Mesendoderm (in vitro differentiated cells): ENCODE measurements around the gene RORC.

Experiments
- DNase-seq: peaks from one replicate; pipeline ENCODE4 v3.0.0; 2013
- H2AK5ac ChIP-seq: 2 replicates; pipeline ENCODE4 v1.6.1; 2013; ENCODE audit warnings: low read length, inconsistent platforms
- H2BK120ac ChIP-seq: 2 replicates; pipeline ENCODE4 v1.6.1; 2013; ENCODE audit warnings: low read depth, mild to moderate bottlenecking, low read length, moderate library complexity, mixed read lengths
- H2BK15ac ChIP-seq: replicated peaks from 2 replicates; pipeline ENCODE4 v1.6.1; 2013; ENCODE audit warnings: low read depth, mild to moderate bottlenecking, moderate library complexity
- H2BK5ac ChIP-seq: 2 replicates; pipeline ENCODE4 v1.6.1; 2013; ENCODE audit warnings: low read length, inconsistent platforms
- H3K18ac ChIP-seq: 2 replicates; pipeline ENCODE4 v1.6.1; 2013; ENCODE audit warnings: mild to moderate bottlenecking, low read length, mixed read lengths
- H3K23ac ChIP-seq: one replicate; pipeline ENCODE4 v1.6.1; 2013; ENCODE audit warnings: low read length
- H3K27ac ChIP-seq: 2 replicates; pipeline ENCODE4 v1.5.1; 2013; ENCODE audit warnings: low read depth, mild to moderate bottlenecking, inconsistent platforms, low read length, moderate library complexity
- H3K27me3 ChIP-seq: 2 replicates; pipeline ENCODE4 v1.6.1; 2013; ENCODE audit warnings: low read length, control low read depth, mild to moderate bottlenecking, inconsistent platforms; ENCODE audit not compliant: insufficient read depth, poor library complexity
- H3K36me3 ChIP-seq: 2 replicates; pipeline ENCODE4 v1.6.1; 2013; ENCODE audit warnings: low read length, inconsistent platforms; ENCODE audit not compliant: control insufficient read depth, insufficient read depth
- H3K4ac ChIP-seq: one replicate; pipeline ENCODE4 v1.6.1; 2013; ENCODE audit warnings: low read depth, mild to moderate bottlenecking, low read length, moderate library complexity
- H3K4me1 ChIP-seq: 2 replicates; pipeline ENCODE4 v1.6.1; 2013; ENCODE audit warnings: low read depth, low read length, inconsistent platforms; ENCODE audit not compliant: control insufficient read depth
- H3K4me2 ChIP-seq: 2 replicates; pipeline ENCODE4 v1.6.1; 2013; ENCODE audit warnings: low read length
- H3K4me3 ChIP-seq: 2 replicates; pipeline ENCODE4 v1.5.1; 2013; ENCODE audit warnings: mild to moderate bottlenecking, low read length
- H3K56ac ChIP-seq: one replicate; pipeline ENCODE4 v1.6.1; 2013; ENCODE audit warnings: low read length
- H3K79me1 ChIP-seq: 2 replicates; pipeline ENCODE4 v1.6.1; 2013; ENCODE audit warnings: low read length, inconsistent platforms
- H3K79me2 ChIP-seq: 2 replicates; pipeline ENCODE4 v1.6.1; 2013; ENCODE audit warnings: mild to moderate bottlenecking, low read length; ENCODE audit not compliant: control insufficient read depth, insufficient read depth
- H3K9ac ChIP-seq: 2 replicates; pipeline ENCODE4 v1.6.1; 2013; ENCODE audit warnings: low read length, inconsistent platforms
- H4K5ac ChIP-seq: one replicate; pipeline ENCODE4 v1.6.1; 2013; ENCODE audit warnings: low read length
- H4K8ac ChIP-seq: one replicate; pipeline ENCODE4 v1.6.1; 2013; ENCODE audit warnings: low read depth, mild to moderate bottlenecking, control low read depth, low read length, moderate library complexity
- WGBS: extraction: QIAGEN DNeasy Blood & Tissue Kit; methylation state at CpG from one replicate; pipeline ENCODE4 v1.1.7; 2013; ENCODE audit warnings: low lambda C conversion rate, missing lambda C conversion rate; ENCODE audit not compliant: insufficient coverage; ENCODE audit errors: extremely low coverage; 5-methylcytosine and 5-hydroxymethylcytosine counted together

Gene RORC

GRCh38 chr1:151802372-151802771 is 29.2 kb downstream of the RORC start:
- Histone ChIP-seq H3K36me3 (no peaks in the 10 kb centered on the region), H3K18ac (no peak overlapping the region), H3K9ac (no peak overlapping the region), H4K5ac (no peak overlapping the region), H3K4me3 (no peak overlapping the region), H3K79me1 (no peaks in the 10 kb centered on the region), H4K8ac (no peak overlapping the region), H3K27ac (no peak overlapping the region), H3K27me3 (no peaks in the 10 kb centered on the region), H2BK120ac (no peak overlapping the region), H3K79me2 (no peaks in the 10 kb centered on the region), H3K4me2 (no peak overlapping the region), H2BK5ac (no peak overlapping the region), H2AK5ac (no peak overlapping the region), H3K23ac (no peak overlapping the region), H3K4me1 (peaks cover 2% of the 10 kb centered on the region), H3K56ac (no peak overlapping the region), H3K4ac (no peak overlapping the region), H2BK15ac (no peak overlapping the region)
- no peak for DNase-seq
- WGBS = no CpG with 5 or more reads among the region's 5 CpGs

DNA sequence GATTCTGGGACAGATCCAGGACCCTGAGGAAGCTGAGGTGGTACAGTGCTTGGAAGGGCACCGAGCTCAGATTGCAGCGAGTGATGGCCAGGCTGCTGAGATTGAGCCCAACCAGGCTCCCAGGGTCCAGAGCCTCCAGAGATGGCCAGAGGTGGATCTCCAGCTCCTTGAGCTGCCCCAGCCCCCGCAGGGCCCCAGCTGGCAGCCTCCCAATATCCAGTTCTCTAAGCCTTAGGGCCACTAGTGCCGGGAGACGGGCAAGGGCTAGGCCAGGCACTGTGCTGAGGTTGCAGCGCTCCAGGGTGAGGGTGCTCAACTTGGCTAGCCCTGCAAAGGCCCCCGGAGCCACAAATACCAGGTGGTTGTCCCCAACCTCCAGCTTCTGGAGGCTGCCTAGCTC is 29.8 kb downstream of the RORC start:
- no peak overlapping the region for H3K4me3 ChIP-seq
- H3K4me1 ChIP-seq = peaks cover 2% of the 10 kb centered on the region
- H3K4me2 ChIP-seq = no peak overlapping the region
- H3K4ac ChIP-seq = no peak overlapping the region
- no peak overlapping the region for H4K5ac ChIP-seq
- no peaks in the 10 kb centered on the region for H3K27me3 ChIP-seq
- H3K56ac ChIP-seq = no peak overlapping the region
- DNase-seq = no peak
- H2BK120ac ChIP-seq = no peak overlapping the region
- H3K36me3 ChIP-seq = no peaks in the 10 kb centered on the region
- no peak overlapping the region for H3K23ac ChIP-seq
- no peaks in the 10 kb centered on the region for H3K79me1 ChIP-seq
- H4K8ac ChIP-seq = no peak overlapping the region
- WGBS = no CpG with 5 or more reads among the region's 7 CpGs
- H2AK5ac ChIP-seq = no peak overlapping the region
- H2BK5ac ChIP-seq = no peak overlapping the region
- H2BK15ac ChIP-seq = no peak overlapping the region
- no peak overlapping the region for H3K18ac ChIP-seq
- no peaks in the 10 kb centered on the region for H3K79me2 ChIP-seq
- H3K9ac ChIP-seq = no peak overlapping the region
- no peak overlapping the region for H3K27ac ChIP-seq

DNA sequence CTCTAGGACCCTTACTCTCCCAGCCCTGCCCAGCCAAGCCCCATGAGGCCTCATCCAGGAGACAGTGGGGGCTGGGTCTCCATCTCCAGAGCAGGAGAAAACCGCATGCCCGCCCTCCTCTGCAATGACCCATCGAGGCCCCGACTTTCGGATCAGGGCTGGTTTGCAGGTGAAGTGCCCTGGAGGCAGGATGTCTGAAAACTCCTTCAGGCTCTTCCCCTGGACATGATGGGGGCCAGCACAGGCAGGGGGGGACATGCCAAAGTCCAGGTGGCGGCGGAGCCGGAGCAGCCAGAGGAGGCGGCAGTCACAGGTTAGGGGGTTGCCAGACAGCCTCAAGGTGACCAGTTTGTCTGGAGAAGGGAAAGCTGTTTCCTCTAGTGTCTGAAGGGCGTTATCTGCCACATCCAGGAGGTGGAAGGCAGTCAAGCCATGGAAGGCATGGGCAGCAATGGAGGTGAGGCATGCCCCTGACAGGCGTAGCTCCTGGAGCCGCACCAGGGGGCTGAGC is 30.2 kb downstream of the RORC start:
- no peak overlapping the region for H2AK5ac ChIP-seq
- no peak overlapping the region for H2BK120ac ChIP-seq
- no peak overlapping the region for H4K8ac ChIP-seq
- peaks cover 2% of the 10 kb centered on the region for H3K4me1 ChIP-seq
- WGBS = no CpG with 5 or more reads among the region's 12 CpGs
- H3K79me1 ChIP-seq = no peaks in the 10 kb centered on the region
- H3K4me3 ChIP-seq = no peak overlapping the region
- H3K9ac ChIP-seq = no peak overlapping the region
- no peak overlapping the region for H3K4me2 ChIP-seq
- no peak for DNase-seq
- no peak overlapping the region for H3K4ac ChIP-seq
- no peak overlapping the region for H2BK15ac ChIP-seq
- no peaks in the 10 kb centered on the region for H3K36me3 ChIP-seq
- H3K18ac ChIP-seq = no peak overlapping the region
- no peaks in the 10 kb centered on the region for H3K27me3 ChIP-seq
- H4K5ac ChIP-seq = no peak overlapping the region
- no peaks in the 10 kb centered on the region for H3K79me2 ChIP-seq
- H2BK5ac ChIP-seq = no peak overlapping the region
- no peak overlapping the region for H3K23ac ChIP-seq
- no peak overlapping the region for H3K27ac ChIP-seq
- H3K56ac ChIP-seq = no peak overlapping the region

GRCh38 chr1:151800830-151801229 is 30.8 kb downstream of the RORC start:
- Histone ChIP-seq H3K27ac (no peak overlapping the region), H3K4me3 (no peak overlapping the region), H3K36me3 (no peaks in the 10 kb centered on the region), H4K5ac (no peak overlapping the region), H3K4me2 (no peak overlapping the region), H3K9ac (no peak overlapping the region), H4K8ac (no peak overlapping the region), H2BK120ac (no peak overlapping the region), H2AK5ac (no peak overlapping the region), H3K4me1 (peaks cover 2% of the 10 kb centered on the region), H3K27me3 (no peaks in the 10 kb centered on the region), H3K23ac (no peak overlapping the region), H3K79me2 (no peaks in the 10 kb centered on the region), H3K79me1 (no peaks in the 10 kb centered on the region), H2BK15ac (no peak overlapping the region), H3K56ac (no peak overlapping the region), H3K4ac (no peak overlapping the region), H2BK5ac (no peak overlapping the region), H3K18ac (no peak overlapping the region)
- DNase-seq = no peak
- WGBS = no CpG with 5 or more reads among the region's 8 CpGs

- Histone ChIP-seq H4K5ac (no peak overlapping the region), H3K27ac (no peak overlapping the region), H3K56ac (no peak overlapping the region), H3K79me1 (no peaks in the 10 kb centered on the region), H2BK5ac (no peak overlapping the region), H3K4me2 (no peak overlapping the region), H3K4me3 (no peak overlapping the region), H3K27me3 (no peaks in the 10 kb centered on the region), H3K18ac (no peak overlapping the region), H3K79me2 (no peaks in the 10 kb centered on the region), H2BK120ac (no peak overlapping the region), H4K8ac (no peak overlapping the region), H3K9ac (no peak overlapping the region), H3K4ac (no peak overlapping the region), H3K36me3 (no peaks in the 10 kb centered on the region), H2AK5ac (no peak overlapping the region), H3K4me1 (peaks cover 2% of the 10 kb centered on the region), H2BK15ac (no peak overlapping the region), H3K23ac (no peak overlapping the region)
- no CpG with 5 or more reads among the region's 9 CpGs for whole genome bisulfite sequencing
- DNase-seq = no peak
Observed at GRCh38 chr1:151799179-151800022, 32.2 kb downstream of the RORC start.

- no peak overlapping the region for H2AK5ac ChIP-seq
- no peaks in the 10 kb centered on the region for H3K27me3 ChIP-seq
- H3K36me3 ChIP-seq = no peaks in the 10 kb centered on the region
- H4K5ac ChIP-seq = no peak overlapping the region
- H3K79me1 ChIP-seq = no peaks in the 10 kb centered on the region
- H3K27ac ChIP-seq = no peak overlapping the region
- H4K8ac ChIP-seq = no peak overlapping the region
- no peak overlapping the region for H3K4me2 ChIP-seq
- H3K23ac ChIP-seq = no peak overlapping the region
- H3K18ac ChIP-seq = no peak overlapping the region
- H2BK15ac ChIP-seq = no peak overlapping the region
- no peak overlapping the region for H3K9ac ChIP-seq
- H3K4me3 ChIP-seq = no peak overlapping the region
- DNase-seq = no peak
- no peak overlapping the region for H2BK5ac ChIP-seq
- WGBS = 100% methylated on average over 1 of the region's 5 CpGs
- no peaks in the 10 kb centered on the region for H3K79me2 ChIP-seq
- H3K4me1 ChIP-seq = peaks cover 2% of the 10 kb centered on the region
- H3K4ac ChIP-seq = no peak overlapping the region
- no peak overlapping the region for H2BK120ac ChIP-seq
- no peak overlapping the region for H3K56ac ChIP-seq
Observed at GRCh38 chr1:151798571-151798970, 33.0 kb downstream of the RORC start.
